Measurements from ENCODE around the gene VGLL4. TPM values are rescaled to one million over a fixed set of nuclear protein-coding genes. Genes with fewer than 3 reads are reported as not detected.
A peak's percentile ranks its signal among the peaks of the same experiment; 100 is the strongest.

The VGLL4 gene
- total RNA-seq, 1 donor from 2014 or later, result 75.6 TPM

DNA sequence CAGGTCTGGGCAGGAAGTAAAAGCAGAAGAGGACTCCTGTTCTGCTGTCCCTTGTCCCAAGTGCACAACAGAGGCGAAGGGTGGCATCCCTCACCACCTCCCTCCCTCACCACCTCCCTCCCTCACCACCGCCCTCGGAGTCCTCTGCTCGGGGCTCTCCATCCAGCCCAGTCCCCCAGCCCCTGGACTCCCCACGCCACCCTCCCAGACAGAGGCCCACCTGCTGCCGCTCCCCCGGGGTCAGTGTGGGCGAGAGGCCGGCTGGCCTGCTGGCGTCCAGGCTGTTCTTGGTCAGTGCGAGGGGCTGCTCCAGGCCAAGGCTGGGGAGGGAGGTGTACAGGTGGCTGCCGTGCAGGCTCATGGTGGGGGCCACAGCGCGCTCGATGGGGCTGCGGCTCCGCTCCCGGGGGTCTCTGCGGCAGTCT is 79.1 kb downstream of the VGLL4 start:
- no peak for DNase-seq

- no peak for DNase-seq
These were observed 79.9 kb downstream of the VGLL4 start for GRCh38 chr3:11563865-11564185.

GRCh38 chr3:11563159-11563864 is 80.4 kb downstream of the VGLL4 start:
- no peak for DNase-seq

GRCh38 chr3:11562277-11562881 is 81.3 kb downstream of the VGLL4 start:
- DNase-seq, result no peak

DNA sequence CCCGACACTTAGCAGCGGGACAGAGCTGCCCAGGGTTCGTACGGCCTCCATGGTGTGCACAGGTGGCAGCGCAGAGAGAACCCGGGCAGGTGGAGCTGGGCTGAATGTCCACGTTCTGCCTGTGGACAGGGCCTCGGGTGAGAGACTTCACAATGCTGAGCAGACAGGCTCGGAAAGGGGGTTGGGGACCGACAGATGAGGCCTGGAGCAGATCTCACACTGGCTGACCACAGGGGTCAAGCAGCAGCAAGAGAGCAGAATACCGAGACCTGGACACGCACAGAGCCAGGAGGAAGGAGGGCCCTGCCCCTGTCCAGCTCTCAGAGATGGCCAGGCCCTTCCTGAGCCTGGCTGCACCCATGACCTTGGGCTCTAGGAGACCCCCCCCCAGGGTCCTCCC is 83.0 kb downstream of the VGLL4 start:
- no peak for DNase-seq

GRCh38 chr3:11559816-11560633 is 83.7 kb downstream of the VGLL4 start:
- no peak for DNase-seq

DNA sequence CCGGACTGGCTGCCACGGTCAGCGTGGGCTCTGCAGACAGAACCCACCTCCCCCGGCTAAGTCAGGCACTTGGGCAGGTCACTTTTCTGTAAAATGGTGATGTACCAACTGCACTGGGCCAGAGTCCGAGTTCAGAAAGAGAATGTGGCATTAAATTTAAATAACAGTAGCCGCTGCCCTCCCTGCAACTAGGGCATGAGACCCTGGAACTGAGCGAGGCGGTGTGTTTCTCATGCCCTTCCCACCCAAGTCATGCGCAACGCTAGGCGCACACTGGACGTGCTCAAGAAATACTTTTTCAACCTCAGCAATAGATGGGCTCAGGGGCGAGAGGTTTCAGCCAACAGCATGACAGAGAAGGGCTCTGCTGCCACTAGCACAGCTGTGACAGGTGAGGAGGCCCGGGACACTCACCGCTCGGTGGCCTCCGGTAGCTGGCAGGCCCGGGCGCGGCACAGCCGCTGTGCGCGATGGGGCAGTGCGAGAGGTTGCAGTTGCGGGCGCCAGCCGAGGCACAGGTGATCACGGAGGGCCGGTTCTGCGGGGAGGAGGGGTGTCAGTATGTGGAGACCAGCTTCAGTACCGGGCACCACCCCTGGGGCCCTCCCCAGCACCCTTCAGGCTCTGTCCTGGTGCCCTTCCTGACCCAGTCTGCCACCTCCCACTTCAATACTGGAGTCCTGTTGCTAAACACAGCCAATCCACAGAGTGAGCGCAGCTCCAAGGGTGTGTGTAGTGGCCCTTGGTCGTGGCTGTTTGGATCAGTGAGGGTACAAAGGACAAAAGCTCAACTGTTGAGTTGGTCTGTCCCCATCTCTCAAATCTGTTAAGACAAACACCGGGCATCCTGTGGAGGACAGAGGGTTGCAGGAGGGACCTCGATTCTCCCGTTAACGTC is 84.5 kb downstream of the VGLL4 start:
- DNase-seq, result no peak

- no peak for DNase-seq
These were observed 85.3 kb downstream of the VGLL4 start for GRCh38 chr3:11558411-11558903.

DNA sequence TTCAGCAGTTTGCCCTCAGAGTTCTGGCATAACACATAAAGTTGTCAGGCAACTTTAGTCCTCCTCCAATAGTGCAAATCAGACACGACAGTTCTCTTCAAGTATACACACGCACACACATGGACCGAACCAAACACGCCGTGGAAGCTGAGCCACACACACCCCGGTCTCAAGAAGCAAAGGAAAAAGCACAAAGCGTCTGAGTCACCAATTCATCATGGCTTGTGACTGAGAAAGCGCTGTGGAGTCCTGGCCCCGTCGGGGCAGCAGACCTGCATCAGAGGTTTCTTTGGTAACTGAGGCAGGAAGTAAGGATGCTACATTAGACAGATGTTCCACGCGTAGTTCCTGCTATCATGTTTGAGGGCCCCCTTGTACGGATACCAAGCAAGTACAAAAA is 85.7 kb downstream of the VGLL4 start:
- no peak for DNase-seq

DNA sequence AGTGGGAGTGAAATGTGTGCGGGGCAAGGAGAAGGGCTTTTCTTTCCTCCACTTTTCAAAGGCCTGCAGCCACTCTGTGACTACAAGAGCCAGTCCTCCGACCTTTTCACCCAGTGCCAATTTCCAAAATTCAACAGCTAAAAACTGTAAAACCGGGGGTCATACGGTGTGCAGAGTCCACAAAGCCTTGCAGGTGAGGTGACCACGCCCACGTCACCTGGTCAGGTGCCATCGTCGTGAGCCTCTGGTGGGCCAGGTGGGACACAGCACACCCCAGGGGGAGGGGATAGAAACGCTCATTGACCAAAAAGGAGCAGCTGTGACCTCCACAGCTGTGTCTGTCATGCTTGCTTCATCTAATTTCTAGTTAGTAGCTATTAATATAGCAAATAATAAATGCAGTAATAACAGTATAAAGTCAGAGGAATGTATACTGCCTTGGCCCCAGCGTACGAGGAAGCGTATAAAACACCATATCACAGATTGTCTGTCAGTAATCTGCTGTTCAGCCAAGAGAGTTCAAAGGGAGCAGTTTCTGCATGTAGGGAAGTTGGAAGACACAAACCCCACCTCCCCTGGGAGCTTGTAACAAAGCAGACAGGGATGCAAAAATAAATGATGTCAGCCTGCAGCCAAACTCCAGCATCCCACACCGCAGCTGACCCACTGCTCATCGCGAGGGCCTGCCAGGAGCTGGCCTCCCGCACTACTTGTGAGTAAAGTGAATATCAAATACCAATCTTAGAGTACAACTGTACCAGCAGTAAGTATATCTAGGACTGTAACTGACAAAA is 86.7 kb downstream of the VGLL4 start:
- peak; percentile 88 for DNase-seq

GRCh38 chr3:11555881-11556633 is 87.7 kb downstream of the VGLL4 start:
- DNase-seq, result peak; percentile 48

GRCh38 chr3:11555211-11555782 is 88.4 kb downstream of the VGLL4 start:
- peak; percentile 64 for DNase-seq

DNA sequence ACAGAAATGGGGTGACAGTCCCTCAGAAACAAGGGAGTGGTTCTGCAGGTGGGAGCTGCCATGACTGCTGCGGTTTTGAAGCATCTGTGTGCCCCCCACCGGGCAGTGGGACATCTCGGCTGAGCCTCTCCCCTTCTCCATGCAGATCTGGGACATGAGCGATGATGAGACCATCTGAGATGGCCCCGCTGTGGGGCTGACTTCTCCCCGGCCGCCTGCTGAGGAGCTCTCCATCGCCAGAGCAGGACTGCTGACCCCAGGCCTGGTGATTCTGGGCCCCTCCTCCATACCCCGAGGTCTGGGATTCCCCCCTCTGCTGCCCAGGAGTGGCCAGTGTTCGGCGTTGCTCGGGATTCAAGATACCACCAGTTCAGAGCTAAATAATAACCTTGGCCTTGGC is 89.0 kb downstream of the VGLL4 start:
- DNase-seq, result no peak

GRCh38 chr3:11554236-11554610 is 89.5 kb downstream of the VGLL4 start:
- DNase-seq, result no peak

- DNase-seq, result no peak
These were observed 90.1 kb downstream of the VGLL4 start for GRCh38 chr3:11553436-11554235.

DNA sequence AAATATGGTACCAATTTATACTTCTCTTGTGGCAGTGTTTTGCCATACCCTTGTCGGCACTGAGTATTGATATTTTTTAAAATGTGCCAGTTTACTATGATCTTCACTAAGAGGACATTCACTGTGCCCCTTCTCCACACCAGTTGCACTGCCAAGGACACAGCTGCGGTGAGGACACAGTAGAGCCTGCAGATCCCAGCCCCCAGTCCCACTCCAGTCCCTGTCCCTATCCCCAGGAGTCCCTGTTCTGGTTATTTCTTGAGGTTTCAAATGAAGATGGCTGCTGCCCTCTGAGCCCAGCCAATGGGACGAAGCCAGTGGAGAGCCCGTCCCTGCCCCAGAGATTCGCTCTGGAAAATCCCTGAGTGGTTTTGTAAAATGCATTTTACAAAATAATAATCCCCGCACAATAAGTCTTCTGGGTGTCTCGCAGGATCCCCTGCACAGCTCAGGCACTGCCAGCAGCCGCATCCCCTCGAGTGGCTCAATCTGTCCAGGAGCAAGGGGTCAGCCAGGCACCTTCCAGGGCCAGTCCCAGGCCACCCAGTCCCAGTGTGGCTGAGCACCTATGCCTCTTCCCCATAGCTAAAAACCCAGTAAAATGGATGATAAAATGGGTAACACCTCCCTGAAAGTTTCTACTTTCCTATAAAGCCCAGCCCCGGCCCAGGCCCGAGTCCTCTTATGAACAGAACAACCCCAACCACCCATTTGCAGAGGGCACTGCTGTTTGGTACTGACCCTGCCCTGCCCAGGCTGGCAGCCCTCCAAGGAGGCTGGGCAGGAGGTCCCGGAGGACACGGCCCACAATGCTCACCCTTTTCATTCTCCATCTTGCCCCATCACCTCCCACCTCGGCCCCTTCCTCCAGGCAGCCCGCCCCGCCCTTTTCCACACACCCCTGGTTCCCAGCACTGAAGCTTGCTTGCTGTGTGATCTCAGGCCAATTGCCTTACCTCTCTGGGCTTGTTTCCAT is 91.1 kb downstream of the VGLL4 start:
- DNase-seq, result no peak

DNA sequence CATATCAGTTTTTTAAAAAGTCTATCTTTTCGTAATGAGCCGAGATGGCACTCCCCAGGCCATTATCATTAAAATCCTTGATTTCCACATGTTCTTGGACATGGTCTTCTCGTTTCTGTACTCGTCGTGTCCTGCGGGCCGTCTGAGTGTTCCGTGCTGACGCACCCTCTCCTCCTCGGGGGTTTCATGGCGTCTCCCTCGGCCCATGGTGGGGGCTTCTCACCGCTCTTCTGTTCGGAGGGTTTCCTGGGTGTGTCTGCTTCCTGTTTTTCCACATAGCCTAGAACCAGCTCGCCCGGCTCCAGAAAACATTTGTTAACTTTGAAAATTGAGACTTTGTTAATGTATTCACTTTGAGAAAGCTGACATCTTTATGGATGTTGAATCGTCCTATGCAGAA is 92.7 kb downstream of the VGLL4 start:
- no peak for DNase-seq

- no peak for DNase-seq
These were observed 94.1 kb downstream of the VGLL4 start for GRCh38 chr3:11549580-11550140.

All from tongue (tissue), 2 donors.